Measurements from ENCODE around the gene ALDH1A3. TPM values are rescaled to one million over a fixed set of nuclear protein-coding genes. Genes with fewer than 3 reads are reported as not detected.

ALDH1A3 gene
- total and polyA plus RNA-seq, 7 donors = 8.6 to 71.2 (median 36.4) TPM

- TF ChIP-seq POLR2A (IDR thresholded peaks at IDR 0.05) (no peak), POLR2AphosphoS5 (IDR thresholded peaks at IDR 0.05) (no peak), EP300 (IDR thresholded peaks at IDR 0.05) (no peak), CTCF (IDR thresholded peaks at IDR 0.05) (no peak)
- no peaks in the 10 kb centered on the region for H3K27me3 ChIP-seq
- H3K9me3 ChIP-seq = no peaks in the 10 kb centered on the region
- DNase-seq = no peak
- intact Hi-C loops (cut with DNase I) = no loop called here
- H3K27ac ChIP-seq = no peak overlapping the region
- peaks cover 0 to 35% (median 7%) of the 10 kb centered on the region in 4 donors for H3K36me3 ChIP-seq
- H3K4me3 ChIP-seq = no peak overlapping the region
- WGBS, 2 donors = 53 to 79% methylated on average over 13 of the region's 13 CpGs
- H3K4me1 ChIP-seq = no peaks in the 10 kb centered on the region
Measured at GRCh38 chr15:100928632-100929280, 49.1 kb downstream of the ALDH1A3 start.

- WGBS, 2 donors = 49 to 56% methylated on average over 6 of the region's 6 CpGs
- intact Hi-C loops (cut with DNase I) = no loop called here
- no peak overlapping the region for H3K4me3 ChIP-seq
- no peak for DNase-seq
- H3K27me3 ChIP-seq = no peaks in the 10 kb centered on the region
- H3K36me3 ChIP-seq = peaks cover 0 to 31% (median 6%) of the 10 kb centered on the region in 4 donors
- H3K27ac ChIP-seq = no peak overlapping the region
- no peak for TF ChIP-seq POLR2AphosphoS5 (IDR thresholded peaks at IDR 0.05)
- no peak for TF ChIP-seq EP300 (IDR thresholded peaks at IDR 0.05)
- no peak for TF ChIP-seq POLR2A (IDR thresholded peaks at IDR 0.05)
- no peak for TF ChIP-seq CTCF (IDR thresholded peaks at IDR 0.05)
- no peaks in the 10 kb centered on the region for H3K4me1 ChIP-seq
- no peaks in the 10 kb centered on the region for H3K9me3 ChIP-seq
Measured at GRCh38 chr15:100929641-100930042, 50.0 kb downstream of the ALDH1A3 start.

GRCh38 chr15:100930306-100930848 is 50.7 kb downstream of the ALDH1A3 start:
- H3K27me3 ChIP-seq = no peaks in the 10 kb centered on the region
- H3K36me3 ChIP-seq = peaks cover 0 to 23% (median 3%) of the 10 kb centered on the region in 4 donors
- H3K27ac ChIP-seq = no peak overlapping the region
- no peaks in the 10 kb centered on the region for H3K9me3 ChIP-seq
- H3K4me3 ChIP-seq = no peak overlapping the region
- H3K4me1 ChIP-seq = no peaks in the 10 kb centered on the region
- TF ChIP-seq EP300 (IDR thresholded peaks at IDR 0.05) = no peak
- no peak for TF ChIP-seq POLR2A (IDR thresholded peaks at IDR 0.05)
- TF ChIP-seq CTCF (IDR thresholded peaks at IDR 0.05) = no peak
- TF ChIP-seq POLR2AphosphoS5 (IDR thresholded peaks at IDR 0.05) = no peak
- no peak for DNase-seq
- WGBS, 2 donors = 93 to 97% methylated on average over 4 of the region's 4 CpGs
- intact Hi-C loops (cut with DNase I) = no loop called here

- H3K9me3 ChIP-seq = no peaks in the 10 kb centered on the region
- H3K27me3 ChIP-seq = no peaks in the 10 kb centered on the region
- WGBS, 2 donors = 84 to 86% methylated on average over 15 of the region's 15 CpGs
- H3K4me1 ChIP-seq = no peaks in the 10 kb centered on the region
- TF ChIP-seq POLR2AphosphoS5 (IDR thresholded peaks at IDR 0.05) (no peak), EP300 (IDR thresholded peaks at IDR 0.05) (no peak), POLR2A (IDR thresholded peaks at IDR 0.05) (no peak), CTCF (IDR thresholded peaks at IDR 0.05) (no peak)
- peaks cover 0 to 14% (median 0%) of the 10 kb centered on the region in 4 donors for H3K36me3 ChIP-seq
- DNase-seq = no peak
- no peak overlapping the region for H3K4me3 ChIP-seq
- intact Hi-C loops (cut with DNase I) = no loop called here
- no peak overlapping the region for H3K27ac ChIP-seq
Measured at GRCh38 chr15:100931143-100931890, 51.7 kb downstream of the ALDH1A3 start.
